HepG2 (cell line): Measurements from ENCODE around the gene MED13. TPM values are rescaled to one million over a fixed set of nuclear protein-coding genes. Genes with fewer than 3 reads are reported as not detected.
A peak's percentile ranks its signal among the peaks of the same experiment; 100 is the strongest.

ENCODE experiments used
- AHR ChIP-seq: IDR thresholded peaks from 2 replicates; pipeline ENCODE4 v1.6.1; 2018; ENCODE audit warnings: missing genetic modification reagents, missing compliant biosample characterization
- CAMTA2 ChIP-seq: sonication (generic); formaldehyde crosslinking; IDR thresholded peaks from 2 replicates; pipeline ENCODE4 v1.4.0; 2020; ENCODE audit warnings: mild to moderate bottlenecking, missing genetic modification reagents, borderline replicate concordance
- CERS6 ChIP-seq: sonication (generic); formaldehyde crosslinking; IDR thresholded peaks from 2 replicates; pipeline ENCODE4 v1.5.0; 2020; ENCODE audit warnings: missing genetic modification reagents
- ELF1 ChIP-seq: sonication (generic); formaldehyde crosslinking; IDR thresholded peaks from 2 replicates; pipeline ENCODE4 v1.4.0; 2020; ENCODE audit warnings: missing genetic modification reagents
- ESRRA ChIP-seq: sonication (generic); formaldehyde crosslinking; IDR thresholded peaks from 2 replicates; pipeline ENCODE4 v1.5.1; 2020; ENCODE audit warnings: mild to moderate bottlenecking, low read depth, missing genetic modification reagents
- GATAD1 ChIP-seq: IDR thresholded peaks from 2 replicates; pipeline ENCODE4 v1.6.1; 2016; ENCODE audit warnings: missing genetic modification reagents, missing compliant biosample characterization
- HOMEZ ChIP-seq: IDR thresholded peaks from 2 replicates; pipeline ENCODE4 v1.6.1; 2016; ENCODE audit warnings: low read depth
- KMT2B ChIP-seq: IDR thresholded peaks from 2 replicates; pipeline ENCODE4 v1.6.1; 2016; ENCODE audit warnings: missing genetic modification reagents, missing compliant biosample characterization
- MAX ChIP-seq: IDR thresholded peaks from 2 replicates; pipeline ENCODE4 v1.6.1; 2012; ENCODE audit warnings: inconsistent platforms
- MIXL1 ChIP-seq: IDR thresholded peaks from 2 replicates; pipeline ENCODE4 v1.6.1; 2016
- MXD4 ChIP-seq: IDR thresholded peaks from 2 replicates; pipeline ENCODE4 v1.6.1; 2016; ENCODE audit warnings: mild to moderate bottlenecking, missing biosample characterization, missing genetic modification reagents
- NONO ChIP-seq, 2 experiments: fragments of 450-650 bp in 1 of 2; sonication (generic) in 1 of 2; formaldehyde crosslinking in 1 of 2; IDR thresholded peaks in 1 of 2; conservative IDR thresholded peaks in 1 of 2; 2 replicates each; pipeline versions ENCODE4 v1.6.1 to v1.8.0; 2017 to 2022; ENCODE audit warnings: mild to moderate bottlenecking in 1 of 2, missing genetic modification reagents in 1 of 2, moderate library complexity in 1 of 2
- PLRG1 ChIP-seq: fragments of 450-650 bp; conservative IDR thresholded peaks from 2 replicates; pipeline ENCODE4 v1.6.1; 2016
- PREB ChIP-seq: sonication (generic); formaldehyde crosslinking; IDR thresholded peaks from 2 replicates; pipeline ENCODE4 v1.4.0; 2020; ENCODE audit warnings: missing genetic modification reagents
- RFX5 ChIP-seq: IDR thresholded peaks from 2 replicates; pipeline ENCODE4 v1.6.1; 2011; ENCODE audit warnings: low read depth, low read length, improper control_type of control experiment
- RXRA ChIP-seq: sonication (generic); formaldehyde crosslinking; IDR thresholded peaks from 2 replicates; pipeline ENCODE4 v1.5.1; 2020; ENCODE audit warnings: missing genetic modification reagents
- SMAD9 ChIP-seq: sonication (generic); formaldehyde crosslinking; IDR thresholded peaks from 2 replicates; pipeline ENCODE4 v1.5.1; 2020; ENCODE audit warnings: mild to moderate bottlenecking, missing genetic modification reagents
- SRSF9 ChIP-seq: fragments of 200-400 bp; formaldehyde crosslinking; IDR thresholded peaks from 2 replicates; pipeline ENCODE4 v1.6.1; 2018; ENCODE audit warnings: borderline replicate concordance, mild to moderate bottlenecking, low read depth, low read length; ENCODE audit not compliant: insufficient read depth, poor library complexity, severe bottlenecking
- TMF1 ChIP-seq: sonication (generic); formaldehyde crosslinking; IDR thresholded peaks from 2 replicates; pipeline ENCODE4 v1.8.1; 2022; ENCODE audit warnings: low read depth, missing genetic modification reagents
- ZMYM3 ChIP-seq: sonication (generic); formaldehyde crosslinking; IDR thresholded peaks from 2 replicates; pipeline ENCODE4 v1.5.1; 2020; ENCODE audit warnings: mild to moderate bottlenecking, missing genetic modification reagents
- ZNF260 ChIP-seq: sonication (generic); formaldehyde crosslinking; IDR thresholded peaks from 2 replicates; pipeline ENCODE4 v1.4.0; 2020; ENCODE audit warnings: missing genetic modification reagents, low read depth, mild to moderate bottlenecking, borderline replicate concordance
- ZNF503 ChIP-seq: sonication (generic); formaldehyde crosslinking; IDR thresholded peaks from 2 replicates; pipeline ENCODE4 v1.4.0; 2020; ENCODE audit warnings: missing genetic modification reagents
- polyA plus RNA-seq, 8 experiments: library from polyadenylated mRNA; depleted of rRNA in 3 of 8; stranded (reverse) in 7 of 8; unstranded in 1 of 8; fragments of >200 nt; fragmentation: Illumina TruSeq in 4 of 8; extraction: Trizol in 4 of 8; gene quantifications; 2 replicates each; pipeline versions ENCODE4 v1.2.1 to v1.2.3, GENCODE V29; 2011 to 2016; ENCODE audit warnings: low read depth in 4 of 8, missing spikeins in 1 of 8, mixed read lengths in 1 of 8; ENCODE audit not compliant: insufficient read depth in 1 of 8
- total RNA-seq, 5 experiments: library from RNA; depleted of rRNA; stranded (reverse); fragments of >200 nt; fragmentation: Illumina TruSeq; extraction: Trizol; gene quantifications; 2 replicates each; pipeline ENCODE4 v1.2.3, GENCODE V29; 2016; ENCODE audit warnings: low read depth in 1 of 5
- TF ChIP-seq, protein P1 (sequence below): sonication (generic); formaldehyde crosslinking; IDR thresholded peaks from 2 replicates; pipeline ENCODE4 v1.4.0; 2020; ENCODE audit warnings: low read depth, mild to moderate bottlenecking, missing genetic modification reagents

Gene MED13
- total and polyA plus RNA-seq, 2 of the 13 experiments (the other 11 are each of a cell fraction or from before 2014, with no cell fraction given) = 27.4 to 69.1 TPM

DNA sequence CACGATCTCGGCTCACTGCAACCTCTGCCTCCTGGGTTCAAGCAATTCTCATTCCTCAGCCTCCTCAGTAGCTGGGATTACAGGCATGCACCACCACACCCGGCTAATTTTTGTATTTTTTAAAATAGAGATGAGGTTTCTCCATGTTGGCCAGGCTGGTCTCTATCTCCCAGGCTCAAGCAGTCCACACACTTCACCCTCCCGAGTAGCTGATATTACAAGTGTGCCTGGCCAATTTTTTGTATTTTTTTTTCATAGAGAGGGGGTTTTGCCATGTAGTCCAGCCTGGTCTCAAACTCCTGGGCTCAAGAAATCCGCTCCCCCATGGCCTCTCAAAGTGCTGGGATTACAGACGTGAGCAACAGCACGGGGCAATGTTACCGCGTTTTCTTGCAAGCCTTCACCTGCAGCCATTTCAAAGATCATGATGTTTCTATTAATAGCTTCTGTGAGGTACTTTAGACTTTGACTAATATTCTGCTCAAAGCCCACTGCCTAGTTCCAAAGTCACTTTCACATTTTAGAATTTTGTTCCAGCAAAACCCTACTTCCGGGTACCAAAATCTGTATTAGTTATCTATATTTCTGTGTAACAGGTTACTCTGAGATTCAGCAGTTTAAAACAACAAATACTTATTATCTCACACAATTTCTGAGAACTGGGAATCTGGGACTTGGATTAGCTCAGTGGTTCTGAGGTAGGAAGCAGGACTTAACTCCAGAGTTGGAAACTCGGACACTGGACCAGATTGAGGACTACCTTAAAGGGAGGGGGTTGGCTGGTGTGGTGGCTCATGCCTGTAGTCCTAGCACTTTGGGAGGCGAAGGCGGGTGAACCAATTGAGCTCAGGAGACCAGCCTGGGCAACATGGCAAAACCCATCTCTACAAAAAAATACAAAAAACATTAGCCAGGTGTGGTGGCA, 12.0 kb upstream of the MED13 start (continued):
- TF ChIP-seq NONO (IDR thresholded peaks at IDR 0.05) (no peak), NONO (CRISPR knock-in tag; conservative IDR thresholded peaks at IDR 0.05) (no peak), MIXL1 (CRISPR knock-in tag) (no peak), ESRRA (0 out of 2 replicates have a peak, but pooled peaks have one; percentile 14), AHR (CRISPR knock-in tag) (no peak), ZNF503 (CRISPR knock-in tag) (no peak), SMAD9 (no peak), ZNF260 (CRISPR knock-in tag) (no peak), TMF1 (no peak), GATAD1 (no peak), MAX (peak; percentile 41), MXD4 (CRISPR knock-in tag) (no peak), CAMTA2 (CRISPR knock-in tag) (no peak), RFX5 (no peak), CERS6 (CRISPR knock-in tag) (no peak), ELF1 (peak; percentile 41), KMT2B (CRISPR knock-in tag) (no peak), SRSF9 (no peak), PLRG1 (no peak), ZMYM3 (CRISPR knock-in tag) (peak; percentile 58), HOMEZ (CRISPR knock-in tag) (no peak), RXRA (CRISPR knock-in tag) (no peak), PREB (CRISPR knock-in tag) (no peak)
- TF ChIP-seq, protein P1, sequence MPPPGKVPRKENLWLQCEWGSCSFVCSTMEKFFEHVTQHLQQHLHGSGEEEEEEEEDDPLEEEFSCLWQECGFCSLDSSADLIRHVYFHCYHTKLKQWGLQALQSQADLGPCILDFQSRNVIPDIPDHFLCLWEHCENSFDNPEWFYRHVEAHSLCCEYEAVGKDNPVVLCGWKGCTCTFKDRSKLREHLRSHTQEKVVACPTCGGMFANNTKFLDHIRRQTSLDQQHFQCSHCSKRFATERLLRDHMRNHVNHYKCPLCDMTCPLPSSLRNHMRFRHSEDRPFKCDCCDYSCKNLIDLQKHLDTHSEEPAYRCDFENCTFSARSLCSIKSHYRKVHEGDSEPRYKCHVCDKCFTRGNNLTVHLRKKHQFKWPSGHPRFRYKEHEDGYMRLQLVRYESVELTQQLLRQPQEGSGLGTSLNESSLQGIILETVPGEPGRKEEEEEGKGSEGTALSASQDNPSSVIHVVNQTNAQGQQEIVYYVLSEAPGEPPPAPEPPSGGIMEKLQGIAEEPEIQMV = peak; percentile 98
